HEK293T (cell line): Measurements from ENCODE around the gene ADGRA3.

Source experiments
- CTCF ChIA-PET: fragments of 350-600 bp; formaldehyde crosslinking; extraction: SDS; loops from one replicate; lab custom pipeline; 2021; ENCODE audit warnings: antibody characterized with exemption, inconsistent platforms; lab: Yijun Ruan, JAX
- POLR2A ChIA-PET: fragments of 350-600 bp; formaldehyde crosslinking; extraction: SDS; loops from one replicate; lab custom pipeline; 2020; ENCODE audit warnings: antibody characterized with exemption, inconsistent platforms; lab: Yijun Ruan, JAX
- DNase-seq: peaks from one replicate; pipeline ENCODE4 v3.0.0; 2012; ENCODE audit warnings: mixed read lengths; ENCODE audit errors: extremely low spot score
- ARNT ChIP-seq: fragments of 450-650 bp; IDR thresholded peaks from 2 replicates; pipeline ENCODE4 v1.6.1; 2017; ENCODE audit warnings: mild to moderate bottlenecking
- BHLHE40 ChIP-seq: fragments of 450-650 bp; IDR thresholded peaks from 2 replicates; pipeline ENCODE4 v1.6.1; 2016; ENCODE audit warnings: mild to moderate bottlenecking, moderate library complexity, borderline replicate concordance
- CTBP1 ChIP-seq: fragments of 450-650 bp; IDR thresholded peaks from 2 replicates; pipeline ENCODE4 v1.6.1; 2016; ENCODE audit warnings: borderline replicate concordance
- ELF4 ChIP-seq: fragments of 450-650 bp; IDR thresholded peaks from 2 replicates; pipeline ENCODE4 v1.6.1; 2017; ENCODE audit warnings: antibody characterized with exemption
- FOXA1 ChIP-seq: fragments of 450-650 bp; IDR thresholded peaks from 2 replicates; pipeline ENCODE4 v1.6.1; 2016; ENCODE audit warnings: mild to moderate bottlenecking
- FOXK2 ChIP-seq: fragments of 450-650 bp; IDR thresholded peaks from 2 replicates; pipeline ENCODE4 v1.6.1; 2016; ENCODE audit warnings: mild to moderate bottlenecking
- FOXM1 ChIP-seq: fragments of 450-650 bp; IDR thresholded peaks from 2 replicates; pipeline ENCODE4 v1.6.1; 2017; ENCODE audit warnings: mild to moderate bottlenecking, borderline replicate concordance
- HDGF ChIP-seq: fragments of 450-650 bp; IDR thresholded peaks from 2 replicates; pipeline ENCODE4 v1.6.1; 2017; ENCODE audit warnings: antibody characterized with exemption, borderline replicate concordance
- L3MBTL2 ChIP-seq: fragments of 450-650 bp; conservative IDR thresholded peaks from 2 replicates; pipeline ENCODE4 v1.6.1; 2016; ENCODE audit warnings: mild to moderate bottlenecking
- LEF1 ChIP-seq: fragments of 450-650 bp; IDR thresholded peaks from 2 replicates; pipeline ENCODE4 v1.6.1; 2017; ENCODE audit warnings: mild to moderate bottlenecking, borderline replicate concordance
- NFRKB ChIP-seq: fragments of 450-650 bp; IDR thresholded peaks from 2 replicates; pipeline ENCODE4 v1.6.1; 2016; ENCODE audit warnings: mild to moderate bottlenecking, moderate library complexity
- PKNOX1 ChIP-seq: fragments of 450-650 bp; IDR thresholded peaks from 2 replicates; pipeline ENCODE4 v1.6.1; 2016
- SP1 ChIP-seq: fragments of 450-650 bp; IDR thresholded peaks from 2 replicates; pipeline ENCODE4 v1.6.1; 2017
- SUZ12 ChIP-seq: fragments of 450-650 bp; IDR thresholded peaks from 2 replicates; pipeline ENCODE4 v1.6.1; 2016; ENCODE audit warnings: mild to moderate bottlenecking
- TARDBP ChIP-seq: fragments of 450-650 bp; IDR thresholded peaks from 2 replicates; pipeline ENCODE4 v1.6.1; 2016
- ZNF384 ChIP-seq: fragments of 450-650 bp; IDR thresholded peaks from 2 replicates; pipeline ENCODE4 v1.6.1; 2016

ADGRA3 gene

GRCh38 chr4:22466581-22466980, 49.3 kb downstream of the ADGRA3 start:
- TF ChIP-seq FOXK2 (no peak), ARNT (no peak), L3MBTL2 (no peak), CTBP1 (no peak), TARDBP (no peak)
- ChIA-PET POLR2A (no interaction called here), CTCF (no interaction called here)
- no peak for DNase-seq

- no peak for TF ChIP-seq BHLHE40
- no peak for TF ChIP-seq NFRKB
- TF ChIP-seq SP1: no peak
- TF ChIP-seq TARDBP: no peak
- TF ChIP-seq PKNOX1: no peak
- no peak for TF ChIP-seq FOXM1
- TF ChIP-seq SUZ12: no peak
- no peak for TF ChIP-seq HDGF
- TF ChIP-seq ARNT: no peak
- TF ChIP-seq CTBP1: no peak
- no peak for TF ChIP-seq L3MBTL2
- TF ChIP-seq FOXK2: no peak
- no peak for TF ChIP-seq FOXA1
- TF ChIP-seq ZNF384: no peak
- TF ChIP-seq LEF1: no peak
- no peak for TF ChIP-seq ELF4
- CTCF ChIA-PET: no interaction called here
- POLR2A ChIA-PET: no interaction called here
- DNase-seq: no peak
These were observed 49.9 kb downstream of the ADGRA3 start for GRCh38 chr4:22465996-22466395.

- ChIA-PET POLR2A (no interaction called here), CTCF (no interaction called here)
- DNase-seq: no peak
- TF ChIP-seq FOXK2 (no peak), SUZ12 (no peak), HDGF (no peak), LEF1 (no peak), ZNF384 (no peak), NFRKB (no peak), CTBP1 (no peak), ARNT (no peak), FOXM1 (no peak), PKNOX1 (no peak), BHLHE40 (no peak)
These were observed 50.5 kb downstream of the ADGRA3 start for GRCh38 chr4:22465349-22465748.

GRCh38 chr4:22463179-22463578, 52.7 kb downstream of the ADGRA3 start:
- CTCF ChIA-PET: no interaction called here
- POLR2A ChIA-PET: no interaction called here
- TF ChIP-seq BHLHE40 (no peak), PKNOX1 (no peak), NFRKB (no peak), FOXM1 (no peak), SUZ12 (no peak), LEF1 (no peak)
- DNase-seq: no peak

GRCh38 chr4:22462688-22463087, 53.2 kb downstream of the ADGRA3 start:
- TF ChIP-seq SUZ12: no peak
- no peak for TF ChIP-seq HDGF
- TF ChIP-seq FOXM1: no peak
- TF ChIP-seq TARDBP: no peak
- no peak for TF ChIP-seq LEF1
- no peak for TF ChIP-seq PKNOX1
- no peak for TF ChIP-seq ARNT
- TF ChIP-seq L3MBTL2: no peak
- TF ChIP-seq CTBP1: no peak
- no peak for TF ChIP-seq BHLHE40
- no peak for TF ChIP-seq FOXK2
- no peak for TF ChIP-seq SP1
- TF ChIP-seq NFRKB: no peak
- no peak for TF ChIP-seq FOXA1
- no peak for TF ChIP-seq ELF4
- CTCF ChIA-PET: no interaction called here
- POLR2A ChIA-PET: no interaction called here
- no peak for DNase-seq

- CTCF ChIA-PET: no interaction called here
- DNase-seq: no peak
- POLR2A ChIA-PET: no interaction called here
- no peak for TF ChIP-seq TARDBP
- TF ChIP-seq LEF1: no peak
- TF ChIP-seq ARNT: no peak
- TF ChIP-seq BHLHE40: no peak
These were observed 55.6 kb downstream of the ADGRA3 start for GRCh38 chr4:22460266-22460665.
